AG09319 (cell line): ENCODE results near the gene ZBTB21.
A peak's percentile ranks its signal among the peaks of the same experiment; 100 is the strongest.
"Not testable (repeated sequence)": the region's sequence is repeated elsewhere in the genome, so short reads cannot be mapped to it uniquely, and the experiment has no call there.

Experiments
- DNase-seq: peaks from one replicate; pipeline ENCODE4 v3.0.0-alpha.2; 2010; ENCODE audit warnings: low read depth; ENCODE audit errors: extremely low read depth
- TF ChIP-seq, protein P1 (sequence below): IDR thresholded peaks from 2 replicates; pipeline ENCODE4 v1.5.1; 2011; ENCODE audit warnings: low read depth, mild to moderate bottlenecking, inconsistent platforms, low read length, moderate library complexity

ZBTB21 gene

DNA sequence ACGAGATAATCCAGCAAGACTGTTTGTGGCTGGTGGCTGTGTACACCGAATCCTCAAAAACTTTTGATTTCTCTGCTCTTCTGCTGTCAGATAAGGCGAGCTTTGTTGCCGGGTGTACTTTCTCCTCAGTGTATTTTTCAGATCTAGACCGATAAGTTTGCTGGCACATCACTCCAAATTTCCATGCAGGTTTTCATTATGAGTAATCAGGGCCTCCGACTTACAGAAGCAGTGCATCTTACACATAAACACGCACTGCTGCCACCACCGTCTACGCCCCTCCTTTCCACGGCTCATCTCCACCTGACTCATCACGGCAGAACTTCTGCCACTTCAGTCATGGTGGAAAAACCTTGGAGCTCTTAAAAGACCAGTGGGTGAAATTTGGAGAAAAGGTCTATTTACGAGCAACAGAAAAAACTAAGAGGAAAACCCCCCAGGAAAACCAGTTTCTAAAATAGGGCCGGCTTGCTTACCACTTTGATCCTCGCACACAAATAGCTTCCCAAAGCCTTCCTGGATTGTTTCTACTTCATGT, 7.7 kb downstream of the ZBTB21 start:
- TF ChIP-seq, protein P1, sequence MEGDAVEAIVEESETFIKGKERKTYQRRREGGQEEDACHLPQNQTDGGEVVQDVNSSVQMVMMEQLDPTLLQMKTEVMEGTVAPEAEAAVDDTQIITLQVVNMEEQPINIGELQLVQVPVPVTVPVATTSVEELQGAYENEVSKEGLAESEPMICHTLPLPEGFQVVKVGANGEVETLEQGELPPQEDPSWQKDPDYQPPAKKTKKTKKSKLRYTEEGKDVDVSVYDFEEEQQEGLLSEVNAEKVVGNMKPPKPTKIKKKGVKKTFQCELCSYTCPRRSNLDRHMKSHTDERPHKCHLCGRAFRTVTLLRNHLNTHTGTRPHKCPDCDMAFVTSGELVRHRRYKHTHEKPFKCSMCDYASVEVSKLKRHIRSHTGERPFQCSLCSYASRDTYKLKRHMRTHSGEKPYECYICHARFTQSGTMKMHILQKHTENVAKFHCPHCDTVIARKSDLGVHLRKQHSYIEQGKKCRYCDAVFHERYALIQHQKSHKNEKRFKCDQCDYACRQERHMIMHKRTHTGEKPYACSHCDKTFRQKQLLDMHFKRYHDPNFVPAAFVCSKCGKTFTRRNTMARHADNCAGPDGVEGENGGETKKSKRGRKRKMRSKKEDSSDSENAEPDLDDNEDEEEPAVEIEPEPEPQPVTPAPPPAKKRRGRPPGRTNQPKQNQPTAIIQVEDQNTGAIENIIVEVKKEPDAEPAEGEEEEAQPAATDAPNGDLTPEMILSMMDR = no peak
- DNase-seq = peak; percentile 77

DNA sequence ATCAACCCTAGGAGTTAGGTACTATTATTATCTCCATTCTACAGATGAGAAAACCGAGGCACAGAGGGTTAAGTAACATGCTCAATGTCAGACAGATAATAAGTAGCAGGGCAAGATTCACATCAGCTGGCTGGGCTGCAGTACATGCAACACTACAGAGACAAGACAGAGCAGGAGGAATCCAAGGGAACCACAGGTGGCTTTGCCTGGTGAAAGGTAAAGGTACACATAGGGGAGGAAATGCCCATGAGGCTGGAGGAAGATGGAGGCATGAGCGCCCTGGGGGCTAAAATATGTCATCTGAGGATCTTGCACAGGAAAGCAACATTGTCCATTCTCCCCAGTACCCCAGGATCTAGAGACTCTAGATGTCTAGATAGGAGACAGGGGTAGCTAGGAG, 8.4 kb downstream of the ZBTB21 start:
- DNase-seq = no peak
- TF ChIP-seq, protein P1 = no peak

DNA sequence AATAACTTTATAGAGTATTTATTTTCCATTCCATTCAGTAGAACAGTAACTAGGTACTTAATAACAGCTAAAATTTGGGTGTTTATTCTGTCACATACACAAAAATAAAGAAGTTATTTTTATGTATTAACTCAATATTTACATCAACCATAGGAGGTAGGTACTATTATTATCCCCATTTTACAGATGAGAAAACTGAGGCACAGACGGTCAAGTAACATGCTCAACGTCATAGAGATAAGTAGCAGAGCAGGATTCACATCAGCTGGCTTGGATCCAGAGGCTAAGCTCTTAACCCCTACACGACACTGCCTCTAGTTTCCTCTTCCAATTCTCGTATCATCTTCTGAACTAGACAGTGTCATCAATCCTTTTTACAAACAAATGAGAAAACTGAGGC, 9.3 kb downstream of the ZBTB21 start:
- DNase-seq = no peak
- TF ChIP-seq, protein P1 = no peak

GRCh38 chr21:41997657-41998056, 12.5 kb downstream of the ZBTB21 start:
- no peak for DNase-seq
- TF ChIP-seq, protein P1 = no peak

- DNase-seq = no peak
- TF ChIP-seq, protein P1 = no peak
Observed at GRCh38 chr21:41995577-41995976, 14.6 kb downstream of the ZBTB21 start.

GRCh38 chr21:41994613-41995012, 15.5 kb downstream of the ZBTB21 start:
- DNase-seq = not testable (repeated sequence)

DNA sequence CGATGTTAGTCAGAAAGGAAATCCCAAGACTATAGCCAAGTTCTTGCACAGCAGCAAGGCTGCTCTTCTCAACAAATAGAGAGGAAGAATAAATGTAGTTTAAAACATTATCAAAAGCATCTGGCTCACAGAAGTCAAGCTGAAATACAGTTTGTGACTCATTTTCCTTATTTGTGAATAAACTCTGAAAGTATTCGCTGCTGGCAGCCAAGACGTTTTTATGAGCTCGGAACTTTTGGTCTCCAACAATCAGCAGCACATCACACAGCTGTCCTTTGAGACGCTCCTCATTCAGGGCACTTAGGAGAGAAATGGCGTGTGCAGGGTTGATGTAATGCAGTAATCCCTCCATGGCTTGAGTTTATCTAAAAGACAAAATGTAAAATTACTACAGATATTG, 16.4 kb downstream of the ZBTB21 start:
- TF ChIP-seq, protein P1 = no peak
- peak; percentile 55 for DNase-seq

DNA sequence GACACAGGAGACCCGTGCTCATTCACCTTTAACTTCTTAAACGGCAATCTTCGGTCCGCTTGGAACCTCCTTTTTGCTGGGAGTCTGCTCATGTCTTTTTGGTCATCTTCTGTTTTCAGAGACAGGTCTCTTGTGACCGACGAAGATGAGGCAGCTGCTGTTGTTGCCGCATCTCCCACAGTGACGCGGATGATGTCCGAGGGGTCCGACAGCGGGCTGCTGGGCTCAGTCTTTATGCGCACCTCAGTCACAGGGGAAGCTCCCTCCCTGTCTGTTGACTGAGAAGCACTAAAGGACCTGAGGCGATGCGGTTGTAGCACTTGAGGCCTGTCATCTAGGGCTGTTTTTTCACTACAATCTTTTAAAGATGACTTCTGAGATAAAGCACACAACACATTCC, 17.6 kb downstream of the ZBTB21 start:
- DNase-seq = no peak
- TF ChIP-seq, protein P1 = no peak
